Fibroblast of the aortic adventitia (primary cell): ENCODE data around the gene PCSK6. TPM values are rescaled to one million over a fixed set of nuclear protein-coding genes. Genes with fewer than 3 reads are reported as not detected.
A peak's percentile ranks its signal among the peaks of the same experiment; 100 is the strongest.
"Not testable (repeated sequence)": the region's sequence is repeated elsewhere in the genome, so short reads cannot be mapped to it uniquely, and the experiment has no call there.

Experiments
- DNase-seq: peaks from one replicate; pipeline ENCODE4 v3.0.0-alpha.2; 2010; ENCODE audit warnings: low read depth
- H3K4me3 ChIP-seq: 2 replicates; pipeline ENCODE4 v1.5.1; 2011; ENCODE audit warnings: low read depth, mild to moderate bottlenecking, control low read depth, low read length, moderate library complexity
- total RNA-seq: library from RNA; depleted of rRNA; stranded (reverse); fragments of >200 nt; gene quantifications from 2 replicates; pipeline ENCODE4 v1.2.3, GENCODE V29; 2012; ENCODE audit warnings: low replicate concordance
- TF ChIP-seq, protein P1 (sequence below): IDR thresholded peaks from 2 replicates; pipeline ENCODE4 v1.5.1; 2011; ENCODE audit warnings: mild to moderate bottlenecking, low read length, control low read depth, inconsistent platforms; ENCODE audit not compliant: insufficient read depth

Gene PCSK6
- total RNA-seq, 1 donor = 0.81 TPM

DNA sequence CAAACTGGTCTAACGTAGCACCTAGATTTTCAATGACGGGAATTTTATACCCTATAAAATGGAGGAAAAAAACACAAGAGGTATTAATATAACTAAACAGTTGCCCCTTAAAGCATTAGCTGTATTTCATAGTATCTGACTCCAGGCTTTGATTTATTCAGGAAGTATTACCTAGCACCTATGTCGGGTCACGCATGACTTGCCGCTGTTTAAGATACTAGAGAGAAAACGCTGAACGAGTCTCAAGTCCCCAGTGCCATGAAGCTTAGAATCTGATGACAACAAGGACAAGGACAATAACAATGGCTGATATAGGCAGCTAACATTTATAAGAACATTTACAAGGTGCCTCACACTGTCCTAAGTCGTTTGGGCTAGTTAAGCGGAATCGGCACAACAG is 196.4 kb downstream of the PCSK6 start:
- TF ChIP-seq, protein P1, sequence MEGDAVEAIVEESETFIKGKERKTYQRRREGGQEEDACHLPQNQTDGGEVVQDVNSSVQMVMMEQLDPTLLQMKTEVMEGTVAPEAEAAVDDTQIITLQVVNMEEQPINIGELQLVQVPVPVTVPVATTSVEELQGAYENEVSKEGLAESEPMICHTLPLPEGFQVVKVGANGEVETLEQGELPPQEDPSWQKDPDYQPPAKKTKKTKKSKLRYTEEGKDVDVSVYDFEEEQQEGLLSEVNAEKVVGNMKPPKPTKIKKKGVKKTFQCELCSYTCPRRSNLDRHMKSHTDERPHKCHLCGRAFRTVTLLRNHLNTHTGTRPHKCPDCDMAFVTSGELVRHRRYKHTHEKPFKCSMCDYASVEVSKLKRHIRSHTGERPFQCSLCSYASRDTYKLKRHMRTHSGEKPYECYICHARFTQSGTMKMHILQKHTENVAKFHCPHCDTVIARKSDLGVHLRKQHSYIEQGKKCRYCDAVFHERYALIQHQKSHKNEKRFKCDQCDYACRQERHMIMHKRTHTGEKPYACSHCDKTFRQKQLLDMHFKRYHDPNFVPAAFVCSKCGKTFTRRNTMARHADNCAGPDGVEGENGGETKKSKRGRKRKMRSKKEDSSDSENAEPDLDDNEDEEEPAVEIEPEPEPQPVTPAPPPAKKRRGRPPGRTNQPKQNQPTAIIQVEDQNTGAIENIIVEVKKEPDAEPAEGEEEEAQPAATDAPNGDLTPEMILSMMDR = no peak
- DNase-seq = no peak
- H3K4me3 ChIP-seq = peak overlapping the region; percentile 96

- peak; percentile 66 for DNase-seq
- TF ChIP-seq, protein P1 = peak; percentile 64
- no peak overlapping the region for H3K4me3 ChIP-seq
Measured at GRCh38 chr15:101288905-101289513, 200.5 kb downstream of the PCSK6 start.

GRCh38 chr15:101287342-101287741 is 202.2 kb downstream of the PCSK6 start:
- DNase-seq, H3K4me3 ChIP-seq: not testable (repeated sequence)

GRCh38 chr15:101286471-101287114 is 202.9 kb downstream of the PCSK6 start:
- TF ChIP-seq, protein P1 = no peak
- no peak for DNase-seq

GRCh38 chr15:101283931-101284330 is 205.6 kb downstream of the PCSK6 start:
- no peak overlapping the region for H3K4me3 ChIP-seq
- TF ChIP-seq, protein P1 = no peak
- DNase-seq = no peak

More at GRCh38 chr15:101286471-101287114, 202.9 kb downstream of the PCSK6 start:
- no peak overlapping the region for H3K4me3 ChIP-seq

GRCh38 chr15:101280007-101280406 is 209.5 kb downstream of the PCSK6 start:
- H3K4me3 ChIP-seq = no peak overlapping the region
- TF ChIP-seq, protein P1 = no peak
- DNase-seq = no peak

GRCh38 chr15:101277943-101278564 is 211.5 kb downstream of the PCSK6 start:
- no peak for DNase-seq
- TF ChIP-seq, protein P1 = no peak

More at GRCh38 chr15:101277943-101278564, 211.5 kb downstream of the PCSK6 start:
- H3K4me3 ChIP-seq = peak overlapping the region; percentile 66
